C1 segment of cervical spinal cord (tissue), 14 donors: Measurements from ENCODE around the gene PI4KB.

Source experiments
- DNase-seq, 14 donors: peaks; one replicate each; lab custom pipeline; 2025; lab: John Stamatoyannopoulos, UW

Gene PI4KB

DNA sequence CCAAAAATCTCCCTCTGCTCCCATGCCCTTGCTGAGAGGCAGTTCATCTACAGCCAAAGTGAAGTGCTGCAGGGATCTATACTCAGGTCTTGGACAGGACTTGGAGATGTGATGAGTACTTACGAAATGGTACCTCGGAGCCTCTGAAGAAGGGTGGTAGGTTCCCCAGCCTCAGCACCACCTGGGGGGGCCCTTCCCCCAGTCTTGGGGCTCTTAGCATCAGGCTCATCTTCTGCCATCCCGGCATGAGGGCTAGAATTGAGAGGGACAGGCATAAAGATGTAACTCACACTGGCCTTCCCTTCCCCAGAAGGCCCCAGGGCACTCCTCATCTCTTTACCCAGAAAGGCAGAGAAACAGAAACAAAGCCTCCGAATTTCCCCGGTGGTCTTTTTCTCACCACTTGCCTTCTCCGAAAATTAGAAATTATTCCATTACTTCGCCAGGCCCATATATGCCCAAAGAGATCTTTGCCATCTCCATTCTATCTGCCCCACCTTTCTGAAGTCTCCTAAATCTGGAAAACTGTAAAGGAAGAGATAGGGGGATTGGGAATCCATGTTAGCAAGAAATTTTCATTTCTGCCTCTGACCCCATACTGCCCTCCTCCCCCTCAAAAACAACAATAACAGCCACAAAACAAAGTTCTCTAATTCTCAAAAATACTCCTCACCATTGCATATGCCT lies 19.0 kb upstream of the PI4KB start:
- DNase-seq, result peak in 1 of 14 donors; percentile 7

DNA sequence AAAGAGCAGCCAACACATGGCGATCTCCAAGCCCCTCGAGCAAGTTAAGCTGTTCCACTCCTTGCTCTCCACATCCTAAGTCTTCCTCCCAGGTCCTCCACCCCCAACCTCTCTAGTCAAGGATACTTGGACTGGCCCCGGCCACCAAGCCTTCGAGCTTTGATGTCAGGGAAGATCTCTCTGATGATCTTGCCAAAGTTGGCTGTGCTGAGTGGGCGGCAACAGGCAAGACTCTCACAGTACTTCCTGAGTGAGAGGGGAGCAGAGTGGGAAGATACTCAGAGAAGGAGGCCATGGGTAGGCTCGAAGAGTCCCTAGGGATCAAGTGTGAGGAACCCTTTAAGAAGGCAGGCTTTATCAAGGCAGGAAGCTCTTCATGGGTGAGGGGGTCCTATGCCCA lies 17.1 kb upstream of the PI4KB start:
- DNase-seq, result no peak

- no peak for DNase-seq
These were observed 16.4 kb upstream of the PI4KB start for GRCh38 chr1:151343587-151343986.

DNA sequence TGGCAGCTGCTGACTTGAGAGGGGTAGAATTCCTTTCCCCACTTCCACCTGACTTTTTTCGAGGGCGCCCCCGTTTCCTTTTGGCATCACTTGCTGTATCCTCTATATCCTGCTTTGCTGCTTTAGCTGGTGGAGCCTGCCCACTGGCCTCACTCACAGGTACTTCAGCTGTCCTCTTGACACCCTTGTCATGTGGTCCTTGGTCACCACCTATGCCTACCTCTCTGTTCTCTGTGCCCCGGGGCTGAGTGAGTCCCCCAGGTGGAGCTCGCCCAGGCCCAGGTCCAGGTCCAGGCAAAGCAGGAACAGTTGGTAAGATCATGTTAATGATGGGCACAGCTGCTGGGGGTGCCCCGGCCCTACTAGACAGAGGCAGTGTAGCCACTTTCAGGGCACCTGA lies 15.4 kb upstream of the PI4KB start:
- no peak for DNase-seq

- no peak for DNase-seq
These were observed 14.8 kb upstream of the PI4KB start for GRCh38 chr1:151342021-151342420.

- peak in 8 of 14 donors; percentile 7 to 68 (median 24) for DNase-seq
These were observed 13.9 kb upstream of the PI4KB start for GRCh38 chr1:151340870-151341754.

DNA sequence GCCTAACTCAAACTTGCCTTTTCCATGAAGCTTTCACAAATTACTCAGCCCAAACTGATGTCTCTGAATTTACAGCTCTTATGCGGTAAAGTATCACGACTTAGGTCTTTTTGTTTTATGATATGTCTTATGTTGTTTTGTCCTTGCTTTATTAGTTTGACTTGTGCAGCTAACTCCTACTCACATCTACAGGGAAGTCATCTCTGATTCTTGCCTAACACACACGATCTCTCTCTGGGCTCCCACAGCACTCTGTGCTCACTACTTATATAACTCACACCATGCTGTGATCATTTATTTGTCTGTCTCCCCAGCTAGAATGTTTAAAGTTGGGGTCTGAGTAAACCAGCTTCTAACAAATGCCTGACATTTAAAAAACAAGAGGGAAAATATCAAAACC lies 9.3 kb upstream of the PI4KB start:
- DNase-seq, result no peak

DNA sequence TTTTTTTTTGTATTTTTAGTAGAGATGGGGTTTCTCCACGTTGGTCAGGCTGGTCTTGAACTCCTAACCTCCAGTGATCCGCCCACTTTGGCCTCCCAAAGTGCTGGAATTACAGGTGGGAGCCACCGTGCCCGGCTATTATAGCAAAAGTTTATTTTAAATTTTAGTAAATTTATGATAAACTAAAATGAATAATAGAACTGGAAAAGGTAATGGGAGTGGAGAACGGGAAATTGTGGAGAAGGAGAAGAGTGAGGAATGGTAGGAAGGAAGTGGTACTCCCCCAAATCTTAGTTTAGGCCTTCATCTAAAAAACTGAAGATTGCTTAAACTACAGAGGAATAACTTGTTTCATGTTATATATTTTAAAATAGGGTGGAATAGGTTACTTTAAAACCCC lies 7.6 kb upstream of the PI4KB start:
- no peak for DNase-seq

DNA sequence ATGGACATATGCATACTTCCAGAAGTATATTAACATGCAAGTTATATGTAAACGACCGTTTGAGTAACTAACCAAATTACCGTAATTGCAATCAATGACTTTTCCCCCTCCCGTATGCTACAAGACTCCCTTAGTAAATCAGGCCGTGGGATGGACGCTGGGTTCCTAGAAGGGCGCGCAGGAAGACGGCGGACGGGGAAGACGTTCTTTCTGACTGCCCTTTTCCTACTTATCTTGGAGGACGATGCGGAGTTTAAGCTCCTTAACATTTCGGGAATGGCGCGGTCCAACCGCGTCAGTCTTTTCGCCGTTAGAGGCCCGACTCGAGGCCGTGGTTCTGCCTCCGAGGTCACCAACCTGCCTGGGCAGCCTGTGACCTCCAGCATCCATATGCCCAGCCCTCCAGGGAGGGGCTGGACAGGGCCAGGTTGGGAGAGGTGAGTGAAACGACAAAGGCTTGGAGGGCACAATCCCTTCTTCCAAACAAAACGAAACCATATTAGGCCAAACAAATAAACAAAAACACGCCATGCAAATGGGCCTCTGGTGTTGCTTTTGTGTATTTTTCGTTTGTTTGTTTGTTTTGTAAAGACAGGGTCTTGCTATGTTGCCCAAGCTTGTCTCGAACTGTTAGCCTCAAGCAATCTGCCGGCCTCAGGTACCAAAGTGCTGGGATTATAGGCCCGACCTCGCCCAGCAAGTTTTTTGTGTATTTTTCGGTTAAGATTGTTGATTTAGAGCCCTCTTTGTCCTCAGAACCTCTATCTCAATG lies 873 bp upstream of the PI4KB start:
- peak in 2 of 14 donors; percentile 58 to 61 for DNase-seq

DNA sequence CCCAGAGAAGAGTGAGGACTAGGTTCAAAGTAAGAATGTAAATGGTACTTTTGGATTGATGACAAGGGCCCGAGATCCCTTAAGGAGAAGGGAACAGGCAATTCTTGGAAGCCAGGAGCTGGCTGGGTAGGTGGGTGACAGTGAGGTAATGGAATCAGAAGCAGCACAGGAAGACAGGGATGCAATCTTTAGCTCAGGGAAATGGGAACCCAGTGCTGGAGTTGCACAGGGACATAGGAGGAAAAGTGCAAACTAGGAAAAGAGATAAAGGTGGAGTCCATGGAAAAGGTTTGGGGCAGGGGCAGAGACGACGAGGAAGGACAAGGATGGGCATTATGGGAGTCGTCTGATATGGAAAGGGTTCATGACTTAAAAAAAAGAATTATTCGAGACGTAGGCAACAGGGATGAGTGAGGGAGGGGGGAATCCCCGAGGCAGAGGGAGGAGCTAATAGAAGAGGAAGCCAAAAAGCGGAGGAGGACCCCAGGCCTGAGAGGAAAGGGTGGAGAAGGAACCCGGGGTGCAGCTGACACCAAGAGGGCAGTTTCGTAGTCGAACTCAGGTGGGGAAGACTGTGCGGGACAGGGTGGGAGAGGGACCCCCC lies 495 bp downstream of the PI4KB start:
- peak in 6 of 14 donors; percentile 54 to 77 (median 60) for DNase-seq

DNA sequence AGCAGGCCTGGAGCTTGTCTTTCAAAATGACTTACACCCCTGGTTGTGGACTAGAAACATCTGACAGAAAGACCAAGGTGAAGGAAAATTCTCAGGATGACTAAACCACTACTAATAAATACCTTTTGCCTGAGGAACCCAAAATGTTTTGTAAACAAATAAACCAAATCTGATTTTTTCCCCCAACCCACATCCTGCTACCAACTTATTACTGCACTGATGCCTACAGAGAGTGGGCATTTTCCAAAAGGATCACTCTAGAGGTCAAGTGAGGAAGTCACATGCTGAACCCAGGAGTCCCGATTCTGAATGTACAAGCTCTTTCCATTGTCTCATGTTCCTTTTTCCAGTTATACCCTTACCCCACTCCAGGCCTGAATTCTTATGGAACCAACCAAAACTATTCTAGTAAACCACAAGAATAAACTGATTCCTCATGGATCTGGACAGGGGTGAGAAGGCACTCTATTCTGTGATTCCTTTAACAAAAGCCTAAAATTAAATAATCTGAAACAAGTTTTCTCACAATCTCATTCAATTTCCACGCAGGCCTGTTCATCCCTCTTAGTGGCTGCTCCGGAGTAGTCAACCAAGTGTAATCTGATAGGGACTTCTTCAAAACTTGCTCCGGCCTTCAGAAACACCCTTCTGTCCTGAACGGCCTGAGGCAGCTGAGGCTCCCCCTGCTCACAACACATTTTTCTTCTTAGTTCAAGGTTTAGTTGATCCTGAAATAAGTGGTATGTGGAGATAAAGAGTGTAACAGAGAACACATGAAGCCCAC lies 1.4 kb downstream of the PI4KB start:
- DNase-seq, result no peak

- no peak for DNase-seq
These were observed 2.0 kb downstream of the PI4KB start for GRCh38 chr1:151325231-151325630.

GRCh38 chr1:151324390-151324930 lies 2.8 kb downstream of the PI4KB start:
- peak in 1 of 14 donors; percentile 69 for DNase-seq

- no peak for DNase-seq
These were observed 8.2 kb downstream of the PI4KB start for GRCh38 chr1:151318975-151319374.

GRCh38 chr1:151315565-151316235 lies 11.5 kb downstream of the PI4KB start:
- no peak for DNase-seq

- DNase-seq, result peak in 12 of 14 donors; percentile 19 to 88 (median 79)
These were observed 12.9 kb downstream of the PI4KB start for GRCh38 chr1:151314137-151314875.

GRCh38 chr1:151313501-151313900 lies 13.7 kb downstream of the PI4KB start:
- DNase-seq, result peak in 1 of 14 donors; percentile 26

DNA sequence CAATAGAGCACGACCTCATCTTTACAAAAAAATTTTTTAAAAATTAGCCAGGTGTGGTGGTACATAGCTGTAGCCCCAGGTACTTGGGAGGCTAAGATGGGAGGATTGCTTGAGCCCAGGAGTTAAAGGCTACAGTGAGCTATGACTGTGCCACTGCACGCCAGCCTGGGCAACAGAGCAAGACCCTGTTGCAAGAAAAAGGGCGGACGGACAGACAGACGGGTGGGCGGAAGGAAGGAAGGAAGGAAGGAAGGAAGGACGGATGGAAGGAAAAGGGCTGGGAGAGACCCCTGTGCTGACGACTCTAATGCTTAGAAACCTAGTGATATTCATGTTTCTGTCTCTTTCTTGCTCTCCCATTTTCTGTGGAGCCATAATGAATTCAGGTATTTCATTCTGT lies 14.4 kb downstream of the PI4KB start:
- DNase-seq, result no peak

DNA sequence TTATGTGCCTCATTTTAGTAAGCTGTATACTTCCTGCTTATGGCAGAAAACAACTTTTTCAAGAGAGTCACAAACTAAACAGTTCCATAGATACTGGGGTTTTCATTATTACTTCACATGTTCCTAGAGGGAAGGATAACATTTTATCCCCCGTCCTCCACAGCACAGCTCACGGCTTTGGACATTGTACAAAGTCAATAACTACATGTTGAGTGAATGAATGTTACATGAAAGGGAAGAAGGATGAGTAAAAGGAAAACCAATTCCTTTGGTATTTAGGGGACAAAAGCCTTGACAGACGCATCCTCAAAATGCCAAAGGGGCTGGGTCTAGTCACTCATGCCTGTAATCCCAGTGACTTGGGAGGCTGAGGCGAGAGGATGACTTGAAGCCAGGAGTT lies 14.8 kb downstream of the PI4KB start:
- DNase-seq, result no peak
